Bronchial epithelial cell (primary cell): ENCODE measurements around the gene RMC1. TPM values are rescaled to one million over a fixed set of nuclear protein-coding genes. Genes with fewer than 3 reads are reported as not detected.

ENCODE experiments used
- DNase-seq: peaks from one replicate; pipeline ENCODE4 v3.0.0-alpha.2; 2010; ENCODE audit warnings: low read depth
- FAIRE-seq: peaks from 2 replicates; lab custom pipeline; 2011; peaks lifted over from hg19 to GRCh38; lab: Jason Lieb, UNC
- H3K27me3 ChIP-seq: 2 replicates; pipeline ENCODE4 v1.5.1; 2011; ENCODE audit warnings: low read length; ENCODE audit not compliant: control insufficient read depth, insufficient read depth
- H3K36me3 ChIP-seq: 2 replicates; pipeline ENCODE4 v1.5.1; 2011; ENCODE audit warnings: low read length; ENCODE audit not compliant: control insufficient read depth, insufficient read depth
- H3K4me3 ChIP-seq: 2 replicates; pipeline ENCODE4 v1.5.1; 2011; ENCODE audit warnings: mild to moderate bottlenecking, low read depth, low read length, control low read depth
- CTCF ChIP-seq: IDR thresholded peaks from 2 replicates; pipeline ENCODE4 v1.5.1; 2011; ENCODE audit warnings: mild to moderate bottlenecking, moderate library complexity, low read length, control low read depth, inconsistent platforms; ENCODE audit not compliant: insufficient read depth, severe bottlenecking
- total RNA-seq: library from RNA; depleted of rRNA; stranded (reverse); fragments of >200 nt; gene quantifications from 2 replicates; pipeline ENCODE4 v1.2.1, GENCODE V29; 2014

Gene RMC1
- total RNA-seq, 1 donor from 2014 or later, result 27.4 TPM

GRCh38 chr18:23531912-23532311, 28.6 kb downstream of the RMC1 start:
- DNase-seq (no peak), FAIRE-seq (peak; percentile 79)
- Histone ChIP-seq H3K36me3 (peaks cover 38% of the 10 kb centered on the region), H3K4me3 (no peak overlapping the region), H3K27me3 (no peaks in the 10 kb centered on the region)
- no peak for TF ChIP-seq CTCF

- Histone ChIP-seq H3K27me3 (no peaks in the 10 kb centered on the region), H3K4me3 (no peak overlapping the region), H3K36me3 (peaks cover 44% of the 10 kb centered on the region)
- DNase-seq, result no peak
- no peak for TF ChIP-seq CTCF
- FAIRE-seq, result no peak
Observed at GRCh38 chr18:23532848-23533247, 29.5 kb downstream of the RMC1 start.

- H3K27me3 ChIP-seq, result no peaks in the 10 kb centered on the region
- no peak overlapping the region for H3K4me3 ChIP-seq
- H3K36me3 ChIP-seq, result peaks cover 51% of the 10 kb centered on the region
- DNase-seq, result no peak
- no peak for FAIRE-seq
- no peak for TF ChIP-seq CTCF
Observed at GRCh38 chr18:23534276-23534675, 31.0 kb downstream of the RMC1 start.

GRCh38 chr18:23536204-23536603, 32.9 kb downstream of the RMC1 start:
- no peak for TF ChIP-seq CTCF
- FAIRE-seq (no peak), DNase-seq (no peak)
- no peaks in the 10 kb centered on the region for H3K27me3 ChIP-seq
- no peak overlapping the region for H3K4me3 ChIP-seq
- H3K36me3 ChIP-seq, result peaks cover 57% of the 10 kb centered on the region

GRCh38 chr18:23537274-23537673, 34.0 kb downstream of the RMC1 start:
- Histone ChIP-seq H3K27me3 (no peaks in the 10 kb centered on the region), H3K4me3 (no peak overlapping the region), H3K36me3 (peaks cover 59% of the 10 kb centered on the region)
- no peak for TF ChIP-seq CTCF
- FAIRE-seq (no peak), DNase-seq (no peak)

GRCh38 chr18:23538001-23538400, 34.7 kb downstream of the RMC1 start:
- peak; percentile 47 for FAIRE-seq
- DNase-seq, result no peak
- no peak overlapping the region for H3K4me3 ChIP-seq
- no peak for TF ChIP-seq CTCF
- peaks cover 60% of the 10 kb centered on the region for H3K36me3 ChIP-seq
- H3K27me3 ChIP-seq, result no peaks in the 10 kb centered on the region
